ENCODE data around the gene IQSEC3.

IQSEC3 gene

DNA sequence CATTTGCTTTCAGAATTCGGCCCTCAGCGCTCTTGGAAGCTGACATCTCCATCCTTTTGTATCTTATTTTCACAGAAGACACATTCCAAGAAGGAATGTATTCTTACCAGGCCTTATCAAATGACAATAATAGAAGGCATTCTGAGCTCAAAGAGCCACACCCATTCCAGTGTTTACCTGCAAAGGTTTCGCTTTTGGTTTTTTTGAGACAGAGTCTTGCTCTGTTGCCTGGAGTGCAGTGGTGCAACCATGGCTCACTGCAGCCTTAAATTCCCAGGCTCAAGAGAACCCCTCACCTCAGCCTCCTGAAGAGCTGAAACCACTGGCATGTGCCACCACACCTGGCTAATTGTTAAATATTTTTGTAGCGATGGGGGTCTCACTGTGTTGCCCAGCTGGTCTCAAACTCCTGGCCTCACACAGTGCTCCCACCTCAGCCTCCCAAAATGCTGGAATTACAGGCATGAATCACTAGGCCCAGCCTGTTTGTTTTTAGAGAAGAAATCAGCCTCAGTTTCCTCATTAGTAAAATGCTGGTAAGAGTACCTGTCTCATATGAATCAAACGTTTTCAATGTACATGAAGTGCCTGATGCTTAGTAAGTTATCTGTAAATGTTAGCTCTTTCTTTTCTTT lies 78.2 kb downstream of the IQSEC3 start:
- DNase-seq = no peak

GRCh38 chr12:145369-145960 lies 78.9 kb downstream of the IQSEC3 start:
- no peak for DNase-seq

- DNase-seq = no peak
Measured at GRCh38 chr12:147242-147641, 80.7 kb downstream of the IQSEC3 start.

DNA sequence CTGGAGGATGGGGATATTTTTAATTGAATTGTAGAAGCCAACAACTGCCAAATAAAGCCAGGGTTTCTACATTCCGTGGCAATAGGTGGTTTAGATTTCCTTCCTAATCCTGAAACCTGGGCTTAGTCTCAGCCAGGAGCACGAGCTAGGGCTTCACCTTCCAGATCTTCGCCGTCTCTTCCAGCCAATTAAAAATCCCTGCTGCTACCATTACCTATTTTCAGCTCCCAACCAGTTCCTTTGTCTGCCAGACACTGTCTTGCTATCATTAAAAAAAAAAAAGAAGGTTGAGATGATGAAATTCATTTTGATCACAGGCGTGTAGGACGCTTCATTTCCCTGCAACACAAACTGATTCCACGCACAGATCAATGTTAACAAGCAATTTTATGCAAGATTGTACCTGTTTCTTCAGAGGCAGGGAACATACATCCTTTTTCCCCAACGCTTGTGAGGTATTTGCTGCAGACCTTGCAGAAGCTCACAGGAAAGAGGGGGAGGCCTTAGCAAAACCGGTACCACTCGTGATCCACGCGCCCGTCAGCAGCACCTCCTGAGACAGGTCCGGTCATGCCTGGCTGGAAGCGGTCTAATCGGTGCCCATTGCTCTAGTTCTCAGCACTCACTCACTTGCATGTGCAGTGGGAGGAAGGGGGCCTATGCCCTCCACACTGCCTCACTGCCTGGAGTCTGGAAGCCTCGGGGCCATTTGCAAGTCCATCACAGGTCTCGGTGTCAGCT lies 82.3 kb downstream of the IQSEC3 start:
- no peak for DNase-seq

DNA sequence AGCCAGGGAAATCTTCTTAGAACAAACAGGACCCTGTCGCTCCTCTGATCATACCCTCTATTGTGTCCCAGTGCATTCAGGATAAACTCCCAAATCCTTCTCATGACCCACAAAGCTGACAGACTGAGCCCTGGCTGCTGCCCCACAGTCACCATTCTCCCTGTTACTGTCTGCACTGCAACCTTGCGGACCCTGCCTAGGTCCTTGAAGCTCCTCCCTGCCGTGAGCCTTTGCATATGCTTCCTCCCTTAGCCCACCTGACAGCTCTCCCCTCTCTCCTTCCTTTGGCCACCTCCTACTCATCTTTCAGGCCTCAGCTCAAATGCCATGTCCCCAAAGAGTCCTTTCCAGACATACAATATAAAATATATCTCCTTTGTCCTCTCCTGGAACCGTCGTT lies 85.0 kb downstream of the IQSEC3 start:
- no peak for DNase-seq

- no peak for DNase-seq
Measured at GRCh38 chr12:152440-152839, 85.9 kb downstream of the IQSEC3 start.

DNA sequence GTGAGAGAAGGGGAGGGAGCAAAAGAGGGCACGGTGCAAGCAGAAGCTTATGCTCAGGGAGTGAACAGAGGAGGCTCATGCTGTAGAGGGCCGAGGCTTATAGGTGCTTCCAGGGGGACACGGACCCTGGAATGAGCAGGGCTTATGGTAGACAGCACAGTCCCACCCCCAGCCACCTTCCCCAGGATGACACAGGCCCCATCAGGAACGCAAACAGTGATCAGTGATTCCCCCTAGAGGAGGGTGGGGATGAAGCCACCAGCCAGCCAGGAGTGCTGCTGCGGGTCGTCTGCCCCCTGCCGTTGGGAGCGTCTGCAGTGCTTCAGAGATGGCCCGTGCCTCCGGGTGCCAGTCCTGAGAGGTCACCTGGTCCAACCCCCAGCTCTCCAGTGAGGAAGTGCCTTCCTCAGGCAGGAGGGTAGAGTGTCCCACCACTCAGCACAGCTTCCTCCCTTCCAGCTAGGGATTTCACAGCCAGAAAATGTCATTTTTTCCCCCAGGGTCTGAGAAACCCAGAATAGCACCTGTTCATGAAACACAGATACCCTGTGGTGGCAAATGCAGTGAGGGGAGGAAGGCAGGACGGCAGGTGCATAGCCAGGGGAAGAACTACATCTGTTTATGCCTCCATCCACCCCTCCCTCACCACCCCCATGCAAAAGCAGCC lies 86.6 kb downstream of the IQSEC3 start:
- DNase-seq = peak; percentile 42 to 53

- no peak for DNase-seq
Measured at GRCh38 chr12:154058-154457, 87.5 kb downstream of the IQSEC3 start.

- no peak for DNase-seq
Measured at GRCh38 chr12:155006-155405, 88.4 kb downstream of the IQSEC3 start.

GRCh38 chr12:155646-156045 lies 89.1 kb downstream of the IQSEC3 start:
- no peak for DNase-seq

GRCh38 chr12:156945-157344 lies 90.4 kb downstream of the IQSEC3 start:
- DNase-seq = no peak

DNA sequence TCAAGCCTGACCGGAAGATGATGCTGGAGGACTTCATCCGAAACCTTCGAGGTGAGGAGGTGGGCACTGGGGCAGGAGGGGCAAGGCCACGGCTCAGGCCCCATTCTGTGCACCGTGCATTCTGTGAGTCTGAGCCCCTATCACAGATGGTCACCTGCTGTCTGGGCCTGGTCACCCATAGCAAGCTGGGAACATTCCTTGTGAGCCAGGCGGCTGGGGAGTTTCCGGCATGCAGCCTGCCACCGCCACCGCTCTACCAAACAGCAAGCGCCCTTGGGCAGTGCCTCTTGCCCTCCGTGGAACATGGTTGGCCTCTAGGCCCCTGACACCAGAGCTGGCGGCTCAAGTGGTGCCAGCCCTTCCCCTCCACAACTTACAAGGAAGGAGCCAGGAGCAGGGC lies 91.1 kb downstream of the IQSEC3 start:
- DNase-seq = no peak

- no peak for DNase-seq
Measured at GRCh38 chr12:159156-159782, 92.7 kb downstream of the IQSEC3 start.

- no peak for DNase-seq
Measured at GRCh38 chr12:160858-161257, 94.3 kb downstream of the IQSEC3 start.

DNA sequence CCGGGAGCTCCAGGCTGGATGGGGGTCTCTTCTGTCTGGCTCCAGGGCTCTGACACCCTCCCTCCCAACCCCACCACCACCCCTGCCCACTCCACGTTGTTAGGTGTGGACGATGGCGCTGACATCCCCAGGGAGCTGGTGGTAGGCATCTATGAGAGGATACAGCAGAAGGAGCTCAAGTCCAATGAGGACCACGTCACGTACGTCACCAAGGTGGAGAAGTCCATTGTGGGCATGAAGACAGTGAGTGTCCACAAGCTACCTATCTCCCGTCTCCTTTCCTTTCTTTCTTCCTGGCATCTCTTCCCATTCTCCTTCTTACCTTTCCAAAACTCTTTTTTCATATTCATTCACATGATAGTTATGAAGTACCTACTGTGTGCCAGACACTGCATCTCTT lies 95.3 kb downstream of the IQSEC3 start:
- DNase-seq = no peak

DNA sequence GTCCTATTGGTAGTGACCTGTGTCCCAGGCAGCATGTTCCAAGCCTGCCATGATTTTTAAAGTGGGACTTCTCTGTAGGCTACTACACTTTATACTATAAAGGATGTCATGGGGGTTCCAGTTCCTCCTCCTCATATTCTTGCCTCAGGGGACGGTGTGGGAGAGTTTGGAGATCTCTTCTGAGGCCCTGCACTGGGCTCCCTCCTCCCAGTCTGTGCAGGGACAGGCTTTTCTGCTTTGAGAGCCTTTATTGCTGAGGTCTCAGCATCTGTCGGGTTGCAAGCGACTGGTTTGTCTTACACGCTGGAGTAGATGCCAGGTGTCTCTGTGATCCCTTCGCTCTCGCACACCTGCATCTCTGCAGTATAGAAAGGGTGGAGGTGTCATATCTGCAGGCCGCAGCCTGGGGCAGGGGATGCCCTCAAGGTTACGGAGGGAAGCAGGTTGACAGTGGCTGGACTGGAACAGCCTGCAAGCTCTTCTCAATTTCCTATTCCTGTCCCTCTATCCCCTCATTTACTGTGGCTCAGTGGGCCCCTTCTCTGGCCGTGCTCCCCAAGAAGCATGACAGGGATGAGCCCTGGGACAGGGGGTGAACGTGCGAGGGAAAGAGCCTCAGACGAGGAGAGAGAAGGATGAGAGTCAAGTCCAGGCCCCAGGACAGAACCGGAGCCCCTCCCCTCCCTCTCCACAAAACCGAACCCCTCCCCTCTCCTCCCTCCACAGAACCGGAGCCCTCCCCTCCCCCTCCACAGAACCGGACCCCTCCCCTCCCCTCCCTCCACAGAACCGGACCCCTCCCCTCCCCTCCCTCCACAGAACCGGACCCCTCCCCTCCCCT lies 96.1 kb downstream of the IQSEC3 start:
- DNase-seq = no peak

- no peak for DNase-seq
Measured at GRCh38 chr12:163406-163986, 96.9 kb downstream of the IQSEC3 start.

- DNase-seq = no peak
Measured at GRCh38 chr12:164207-164606, 97.6 kb downstream of the IQSEC3 start.

DNA sequence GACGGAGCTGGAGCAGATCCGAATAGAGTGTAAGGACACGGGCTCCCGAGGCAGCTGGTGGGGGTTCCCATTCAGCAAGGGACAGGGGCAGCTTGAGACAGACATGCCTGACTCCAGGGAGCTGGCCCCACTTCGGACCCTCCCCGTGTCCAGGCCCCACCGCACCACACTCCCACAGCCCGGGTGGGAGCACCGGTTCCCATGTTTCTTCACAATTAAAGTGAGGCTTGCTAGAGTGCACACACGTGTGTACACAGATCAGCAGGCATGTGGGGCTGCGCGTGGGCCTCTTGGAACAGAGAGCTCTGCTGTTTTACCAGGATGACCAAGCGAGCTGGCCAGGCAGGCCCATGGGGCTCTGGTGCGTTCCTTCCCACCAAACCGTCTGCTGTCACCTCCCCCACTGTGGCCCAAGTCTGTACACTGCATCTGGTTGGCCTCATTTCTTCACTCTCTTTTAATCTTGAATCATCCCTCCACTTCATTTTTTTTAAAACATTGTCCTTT lies 99.3 kb downstream of the IQSEC3 start:
- no peak for DNase-seq

- DNase-seq = no peak
Measured at GRCh38 chr12:166425-167075, 100.0 kb downstream of the IQSEC3 start.

DNA sequence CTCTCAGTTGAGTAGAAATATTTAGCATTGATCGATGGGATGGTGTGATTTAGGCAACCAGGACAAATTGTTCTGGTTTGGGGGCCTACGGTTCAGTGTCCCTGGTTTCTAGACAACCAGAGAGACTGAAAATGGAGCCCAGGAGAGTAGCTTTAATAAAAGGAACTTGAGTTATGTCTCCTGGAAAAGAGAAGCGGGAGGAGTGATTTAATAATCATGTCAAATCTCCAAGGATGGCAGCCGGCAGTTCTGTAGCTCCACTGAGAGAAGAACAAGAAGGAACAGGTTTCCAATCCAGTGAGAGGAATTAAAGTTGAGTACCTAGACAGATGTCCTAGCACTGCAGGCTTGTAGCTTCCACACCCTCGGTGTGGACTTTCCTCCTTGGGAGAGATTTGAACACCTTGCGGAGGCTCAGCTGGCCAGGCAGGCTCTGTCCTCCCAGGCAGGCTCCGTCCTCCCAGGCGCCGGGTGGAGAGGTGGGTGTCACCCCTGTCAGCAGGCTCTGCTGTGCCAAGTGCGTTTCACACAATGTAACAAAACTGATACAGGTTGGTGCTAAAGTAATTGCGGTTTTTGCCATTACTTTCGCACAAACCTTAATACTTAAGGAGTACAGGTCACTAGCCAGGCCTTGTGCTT lies 101.5 kb downstream of the IQSEC3 start:
- DNase-seq = no peak
